Bronchial epithelial cell (primary cell): ENCODE results near the gene ALAS1. TPM values are rescaled to one million over a fixed set of nuclear protein-coding genes. Genes with fewer than 3 reads are reported as not detected.

Experiments used
- DNase-seq: peaks from one replicate; pipeline ENCODE4 v3.0.0-alpha.2; 2010; ENCODE audit warnings: low read depth
- FAIRE-seq: peaks from 2 replicates; lab custom pipeline; 2011; peaks lifted over from hg19 to GRCh38; lab: Jason Lieb, UNC
- H3K27me3 ChIP-seq: 2 replicates; pipeline ENCODE4 v1.5.1; 2011; ENCODE audit warnings: low read length; ENCODE audit not compliant: control insufficient read depth, insufficient read depth
- H3K36me3 ChIP-seq: 2 replicates; pipeline ENCODE4 v1.5.1; 2011; ENCODE audit warnings: low read length; ENCODE audit not compliant: control insufficient read depth, insufficient read depth
- H3K4me3 ChIP-seq: 2 replicates; pipeline ENCODE4 v1.5.1; 2011; ENCODE audit warnings: mild to moderate bottlenecking, low read depth, low read length, control low read depth
- total RNA-seq: library from RNA; depleted of rRNA; stranded (reverse); fragments of >200 nt; gene quantifications from 2 replicates; pipeline ENCODE4 v1.2.1, GENCODE V29; 2014
- TF ChIP-seq, protein P1 (sequence below): IDR thresholded peaks from 2 replicates; pipeline ENCODE4 v1.5.1; 2011; ENCODE audit warnings: mild to moderate bottlenecking, moderate library complexity, low read length, control low read depth, inconsistent platforms; ENCODE audit not compliant: insufficient read depth, severe bottlenecking

ALAS1 gene
- total RNA-seq, 1 donor from 2014 or later: 32.1 TPM

DNA sequence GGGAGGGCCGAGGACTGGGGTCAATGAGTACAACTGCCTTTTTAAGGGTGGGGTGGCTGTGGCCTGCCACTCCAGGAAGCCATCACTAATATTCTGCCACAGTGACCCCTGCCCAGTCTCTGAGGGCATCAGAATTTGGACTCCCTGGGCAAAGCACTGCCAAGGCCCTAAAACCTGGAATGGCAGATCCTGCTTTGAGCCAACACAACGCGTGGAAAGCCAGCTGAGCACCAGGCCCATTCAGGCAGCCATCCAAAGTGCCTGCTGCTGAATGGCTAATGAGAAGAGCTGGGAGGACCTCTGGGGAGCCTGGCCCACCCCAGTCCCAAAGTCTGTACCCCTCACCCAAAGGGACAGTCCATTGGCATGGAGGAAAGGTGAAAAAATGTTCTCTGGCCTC, 36.0 kb downstream of the ALAS1 start:
- TF ChIP-seq, protein P1, sequence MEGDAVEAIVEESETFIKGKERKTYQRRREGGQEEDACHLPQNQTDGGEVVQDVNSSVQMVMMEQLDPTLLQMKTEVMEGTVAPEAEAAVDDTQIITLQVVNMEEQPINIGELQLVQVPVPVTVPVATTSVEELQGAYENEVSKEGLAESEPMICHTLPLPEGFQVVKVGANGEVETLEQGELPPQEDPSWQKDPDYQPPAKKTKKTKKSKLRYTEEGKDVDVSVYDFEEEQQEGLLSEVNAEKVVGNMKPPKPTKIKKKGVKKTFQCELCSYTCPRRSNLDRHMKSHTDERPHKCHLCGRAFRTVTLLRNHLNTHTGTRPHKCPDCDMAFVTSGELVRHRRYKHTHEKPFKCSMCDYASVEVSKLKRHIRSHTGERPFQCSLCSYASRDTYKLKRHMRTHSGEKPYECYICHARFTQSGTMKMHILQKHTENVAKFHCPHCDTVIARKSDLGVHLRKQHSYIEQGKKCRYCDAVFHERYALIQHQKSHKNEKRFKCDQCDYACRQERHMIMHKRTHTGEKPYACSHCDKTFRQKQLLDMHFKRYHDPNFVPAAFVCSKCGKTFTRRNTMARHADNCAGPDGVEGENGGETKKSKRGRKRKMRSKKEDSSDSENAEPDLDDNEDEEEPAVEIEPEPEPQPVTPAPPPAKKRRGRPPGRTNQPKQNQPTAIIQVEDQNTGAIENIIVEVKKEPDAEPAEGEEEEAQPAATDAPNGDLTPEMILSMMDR: no peak
- DNase-seq: no peak
- FAIRE-seq: no peak
- no peak overlapping the region for H3K4me3 ChIP-seq
- no peaks in the 10 kb centered on the region for H3K27me3 ChIP-seq
- H3K36me3 ChIP-seq: peaks cover 24% of the 10 kb centered on the region

DNA sequence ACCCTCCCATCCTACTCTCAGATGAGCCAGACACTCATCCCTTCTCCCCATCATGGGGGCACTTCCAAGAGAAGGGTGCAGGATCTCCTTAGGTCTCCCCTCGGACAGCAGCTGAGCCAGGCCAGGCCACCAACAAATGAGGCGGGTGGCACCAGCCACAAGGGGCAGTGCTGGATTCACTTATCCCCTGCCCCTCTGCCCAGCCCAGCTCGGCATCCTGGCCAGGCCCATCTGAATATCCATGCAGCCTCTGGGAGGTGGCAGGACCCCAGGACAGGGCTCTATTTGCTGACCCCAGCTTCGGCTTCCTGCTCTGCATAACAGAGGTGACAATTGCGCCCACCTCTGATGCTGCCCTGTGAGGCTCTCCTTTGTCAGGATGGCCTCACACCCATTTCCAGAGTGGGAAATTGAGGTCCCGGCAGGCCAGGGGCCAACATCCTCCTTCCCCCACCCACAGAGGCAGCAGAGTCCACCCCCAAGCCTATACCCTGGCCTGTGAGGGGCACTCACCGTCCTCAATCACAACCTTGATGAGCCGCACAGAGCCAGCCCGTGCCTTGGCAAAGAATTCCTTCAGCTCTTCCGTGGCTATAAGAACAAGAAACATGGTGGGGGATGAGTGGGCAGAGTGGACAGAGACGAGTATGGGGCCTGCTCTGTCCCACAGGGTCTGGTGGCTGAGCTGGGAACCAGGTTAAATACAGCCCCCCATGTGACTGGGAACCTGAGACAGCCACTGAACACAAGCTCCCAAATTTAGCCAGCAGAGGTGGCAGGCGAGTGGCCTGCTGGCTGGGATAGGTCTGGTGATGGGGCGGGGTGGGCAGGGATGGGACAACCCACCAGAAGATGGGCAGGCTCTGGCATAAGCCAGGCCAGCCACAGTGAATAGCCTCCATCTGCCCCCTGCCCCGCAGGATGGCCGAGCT, 36.8 kb downstream of the ALAS1 start:
- FAIRE-seq (no peak), DNase-seq (no peak)
- Histone ChIP-seq H3K36me3 (peaks cover 20% of the 10 kb centered on the region), H3K4me3 (no peak overlapping the region), H3K27me3 (no peaks in the 10 kb centered on the region)
- TF ChIP-seq, protein P1: no peak

DNA sequence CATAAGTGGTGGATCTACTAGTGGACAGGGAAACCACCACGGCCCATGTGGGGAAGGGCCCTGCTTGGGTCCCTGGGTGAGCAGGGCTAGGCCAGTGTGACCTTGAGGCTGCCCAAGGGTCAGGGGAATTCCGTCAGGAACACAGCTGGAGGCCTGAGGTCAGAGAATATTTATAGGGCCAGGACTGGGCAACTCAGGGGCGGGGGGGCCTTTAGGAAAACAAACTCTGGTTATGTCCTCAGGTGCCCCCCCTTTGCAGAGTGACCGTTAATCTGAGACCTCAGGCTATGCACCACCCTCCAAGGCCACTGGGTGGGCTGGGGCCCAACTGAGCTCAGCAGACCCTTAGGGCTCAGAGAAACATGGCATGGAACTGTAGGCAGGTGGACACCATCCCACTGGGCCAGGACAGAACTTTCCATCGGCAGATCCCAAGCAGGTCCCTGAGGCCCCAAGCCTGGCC, 38.5 kb downstream of the ALAS1 start:
- Histone ChIP-seq H3K4me3 (no peak overlapping the region), H3K27me3 (no peaks in the 10 kb centered on the region), H3K36me3 (peaks cover 11% of the 10 kb centered on the region)
- DNase-seq (no peak), FAIRE-seq (no peak)
- TF ChIP-seq, protein P1: no peak

DNA sequence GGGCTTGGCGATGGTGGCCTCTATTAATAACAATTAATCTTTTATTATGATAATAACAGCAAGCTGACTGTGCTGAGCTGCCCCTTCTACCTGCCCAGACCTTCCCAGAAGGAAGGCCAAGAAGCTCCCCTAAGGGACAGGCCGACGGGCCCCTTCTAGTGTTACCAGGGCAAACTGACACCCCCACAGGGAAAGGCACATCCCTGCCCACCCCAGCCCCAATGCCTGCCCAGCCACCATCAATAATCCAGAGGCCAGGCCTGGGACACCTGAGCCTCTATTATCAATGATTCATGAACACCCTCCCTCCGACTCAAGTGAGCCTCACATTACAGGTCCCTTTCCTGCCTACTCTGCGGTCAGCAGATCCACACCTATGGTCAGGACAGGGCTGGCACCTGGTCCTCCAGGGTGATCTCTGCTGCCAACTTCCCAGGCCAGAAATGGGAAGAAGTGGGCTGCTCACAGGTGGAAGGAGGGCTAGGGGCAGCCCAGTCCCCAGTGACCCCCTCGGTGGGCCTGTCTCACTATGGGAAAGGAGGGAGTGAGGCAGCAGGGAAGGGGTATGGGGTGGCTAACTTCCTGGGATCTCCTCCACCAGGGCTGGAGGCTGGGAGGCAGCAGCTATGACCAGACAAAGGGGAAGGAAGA, 39.2 kb downstream of the ALAS1 start:
- H3K36me3 ChIP-seq: peaks cover 11% of the 10 kb centered on the region
- H3K27me3 ChIP-seq: no peaks in the 10 kb centered on the region
- TF ChIP-seq, protein P1: no peak
- no peak overlapping the region for H3K4me3 ChIP-seq
- FAIRE-seq (no peak), DNase-seq (no peak)

DNA sequence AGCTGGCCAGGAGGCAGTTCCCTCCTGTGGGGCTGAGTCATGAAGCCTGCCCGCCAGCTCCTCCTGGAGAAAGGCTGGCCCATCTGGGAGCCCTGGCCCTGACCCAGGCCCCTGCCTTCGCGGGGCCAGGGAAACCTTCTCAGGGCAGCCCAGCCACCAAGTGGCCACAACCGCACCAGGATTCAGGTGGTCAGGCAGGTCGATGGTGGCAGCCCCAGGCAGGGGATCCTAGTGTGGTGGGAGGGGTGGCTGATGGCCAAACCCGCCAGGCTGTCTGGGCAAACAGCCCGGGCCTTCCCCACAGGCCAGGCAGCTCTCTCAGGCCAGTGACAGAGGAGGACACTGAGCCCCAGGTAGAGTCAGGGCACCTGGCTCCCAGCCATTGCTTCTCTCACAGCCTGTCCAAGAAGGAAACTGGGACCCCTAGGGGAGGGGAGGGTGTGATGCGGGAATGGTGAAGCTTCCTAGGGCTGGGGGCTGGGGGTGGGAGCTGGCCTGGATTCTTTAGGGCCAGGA, 39.8 kb downstream of the ALAS1 start:
- Histone ChIP-seq H3K4me3 (no peak overlapping the region), H3K36me3 (peaks cover 11% of the 10 kb centered on the region), H3K27me3 (no peaks in the 10 kb centered on the region)
- DNase-seq (peak; percentile 68), FAIRE-seq (no peak)
- TF ChIP-seq, protein P1: no peak
